PC-9 (cell line): ENCODE data around the gene CLIC6. TPM values are rescaled to one million over a fixed set of nuclear protein-coding genes. Genes with fewer than 3 reads are reported as not detected.

Source experiments
- BruUV-seq: library from RNA; stranded (reverse); fragments of 400-500 nt; replicated peaks from 2 replicates; lab custom pipeline; 2021; lab: Mats Ljungman, UMichigan
- CTCF ChIA-PET: fragments of 300-600 bp; sonication (Branson Sonifier 250); formaldehyde crosslinking; loops from one replicate; lab custom pipeline; 2022; ENCODE audit warnings: antibody characterized with exemption; lab: Charles Lee
- POLR2A ChIA-PET: fragments of 300-600 bp; sonication (Branson Sonifier 250); formaldehyde crosslinking; loops from one replicate; lab custom pipeline; 2022; ENCODE audit warnings: antibody characterized with exemption; ENCODE audit not compliant: unreplicated experiment; lab: Charles Lee
- DNase-seq, 2 experiments: peaks; one replicate each; pipeline versions ENCODE4 v3.0.0 to v3.0.0-alpha.2; 2015 to 2022; ENCODE audit warnings: mixed read lengths in 1 of 2
- H2AFZ ChIP-seq: fragments of 200-600 bp; sonication (generic); 2 replicates; pipeline ENCODE4 v1.8.1; 2017; ENCODE audit warnings: antibody characterized with exemption
- H3F3A ChIP-seq: fragments of 200-600 bp; sonication (generic); 2 replicates; pipeline ENCODE4 v1.8.1; 2017; ENCODE audit warnings: antibody characterized with exemption, mild to moderate bottlenecking, low read depth; ENCODE audit not compliant: insufficient read depth
- H3K27ac ChIP-seq: fragments of 200-600 bp; sonication (generic); 2 replicates; pipeline ENCODE4 v1.6.1; 2016; ENCODE audit warnings: mixed run types
- H3K27me3 ChIP-seq: fragments of 200-600 bp; sonication (generic); 2 replicates; pipeline ENCODE4 v1.6.1; 2016; ENCODE audit warnings: low read depth, mixed run types; ENCODE audit not compliant: insufficient read depth
- H3K36me3 ChIP-seq: fragments of 200-600 bp; sonication (generic); 2 replicates; pipeline ENCODE4 v1.6.1; 2016; ENCODE audit warnings: low read depth, mixed run types
- H3K4me1 ChIP-seq: fragments of 200-600 bp; sonication (generic); replicated peaks from 2 replicates; pipeline ENCODE4 v1.6.1; 2016; ENCODE audit warnings: mixed run types; ENCODE audit not compliant: insufficient read depth
- H3K4me2 ChIP-seq: fragments of 200-600 bp; sonication (generic); 2 replicates; pipeline ENCODE4 v1.6.1; 2017; ENCODE audit warnings: mixed run types
- H3K4me3 ChIP-seq: fragments of 200-600 bp; sonication (generic); 2 replicates; pipeline ENCODE4 v1.6.1; 2016; ENCODE audit warnings: mixed run types
- H3K79me2 ChIP-seq: fragments of 200-600 bp; sonication (generic); 2 replicates; pipeline ENCODE4 v1.6.1; 2017; ENCODE audit warnings: low read depth, mixed run types
- H3K9me2 ChIP-seq: fragments of 200-600 bp; sonication (generic); 2 replicates; pipeline ENCODE4 v1.8.1; 2017; ENCODE audit warnings: mild to moderate bottlenecking; ENCODE audit not compliant: insufficient read depth
- H3K9me3 ChIP-seq: fragments of 200-600 bp; sonication (generic); 2 replicates; pipeline ENCODE4 v1.8.1; 2016; ENCODE audit warnings: low read depth; ENCODE audit not compliant: insufficient read depth
- H4K20me1 ChIP-seq: fragments of 200-600 bp; sonication (generic); 2 replicates; pipeline ENCODE4 v1.8.1; 2017; ENCODE audit not compliant: insufficient read depth
- EZH2 ChIP-seq: fragments of 200-600 bp; sonication (generic); IDR thresholded peaks from 2 replicates; pipeline ENCODE4 v1.8.0; 2017; ENCODE audit warnings: antibody characterized with exemption, low read depth
- intact Hi-C: fragments of 100-400 bp; cut with micrococcal nuclease; formaldehyde crosslinking; loops from one replicate; pipeline ENCODE4 v1.10.0; 2022; ENCODE audit not compliant: unreplicated experiment
- total RNA-seq: library from RNA; stranded (reverse); gene quantifications from 2 replicates; pipeline ENCODE4 v1.2.3, GENCODE V29; 2021
- TF ChIP-seq, protein P1 (sequence below): fragments of 200-600 bp; sonication (generic); conservative IDR thresholded peaks from 2 replicates; pipeline ENCODE4 v1.6.1; 2017; ENCODE audit warnings: mixed run types, antibody characterized with exemption, mild to moderate bottlenecking, moderate library complexity

CLIC6 gene
- total RNA-seq, 1 experiment from 2014 or later: not detected

GRCh38 chr21:34705011-34705410 is 36.2 kb downstream of the CLIC6 start:
- Histone ChIP-seq H3K27me3 (0 out of 2 replicates have a peak, but pooled peaks cover 2% of the 10 kb centered on the region), H3K9me2 (no peaks in the 10 kb centered on the region), H3K4me1 (no peaks in the 10 kb centered on the region), H3K27ac (no peak overlapping the region), H3K36me3 (no peaks in the 10 kb centered on the region), H3K9me3 (no peaks in the 10 kb centered on the region), H3K79me2 (no peaks in the 10 kb centered on the region), H4K20me1 (no peaks in the 10 kb centered on the region), H3F3A (no peaks in the 10 kb centered on the region), H3K4me3 (no peak overlapping the region), H3K4me2 (no peak overlapping the region), H2AFZ (no peak overlapping the region)
- POLR2A ChIA-PET: interaction anchor here (0.7 kb wide), 1 partner anchor 57 kb away, joined by 3 read pairs; no protein-coding TSS in a partner anchor
- DNase-seq: no peak
- intact Hi-C loops: no loop called here
- BruUV-seq: no TSS peak
- TF ChIP-seq, protein P1, sequence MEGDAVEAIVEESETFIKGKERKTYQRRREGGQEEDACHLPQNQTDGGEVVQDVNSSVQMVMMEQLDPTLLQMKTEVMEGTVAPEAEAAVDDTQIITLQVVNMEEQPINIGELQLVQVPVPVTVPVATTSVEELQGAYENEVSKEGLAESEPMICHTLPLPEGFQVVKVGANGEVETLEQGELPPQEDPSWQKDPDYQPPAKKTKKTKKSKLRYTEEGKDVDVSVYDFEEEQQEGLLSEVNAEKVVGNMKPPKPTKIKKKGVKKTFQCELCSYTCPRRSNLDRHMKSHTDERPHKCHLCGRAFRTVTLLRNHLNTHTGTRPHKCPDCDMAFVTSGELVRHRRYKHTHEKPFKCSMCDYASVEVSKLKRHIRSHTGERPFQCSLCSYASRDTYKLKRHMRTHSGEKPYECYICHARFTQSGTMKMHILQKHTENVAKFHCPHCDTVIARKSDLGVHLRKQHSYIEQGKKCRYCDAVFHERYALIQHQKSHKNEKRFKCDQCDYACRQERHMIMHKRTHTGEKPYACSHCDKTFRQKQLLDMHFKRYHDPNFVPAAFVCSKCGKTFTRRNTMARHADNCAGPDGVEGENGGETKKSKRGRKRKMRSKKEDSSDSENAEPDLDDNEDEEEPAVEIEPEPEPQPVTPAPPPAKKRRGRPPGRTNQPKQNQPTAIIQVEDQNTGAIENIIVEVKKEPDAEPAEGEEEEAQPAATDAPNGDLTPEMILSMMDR: no peak
- no peak for TF ChIP-seq EZH2
- CTCF ChIA-PET: no interaction called here

DNA sequence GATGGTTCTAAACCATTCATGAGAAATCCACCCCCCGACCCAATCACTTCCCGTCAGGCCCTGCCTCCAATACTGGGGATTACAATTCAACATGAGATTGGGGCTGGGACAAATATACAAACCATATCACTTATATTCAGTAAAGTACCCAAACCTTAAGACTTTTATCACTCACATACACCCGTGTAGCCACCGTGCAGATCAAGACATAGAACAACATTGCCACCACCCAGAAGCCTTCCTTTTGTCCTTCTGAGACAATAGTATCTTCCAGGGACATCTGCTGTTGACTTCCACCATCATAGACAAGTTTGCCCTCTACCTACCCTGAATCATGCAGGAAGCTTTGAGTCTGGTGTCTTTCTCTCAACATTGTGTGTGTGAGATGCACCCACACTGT is 37.5 kb downstream of the CLIC6 start:
- POLR2A ChIA-PET: no interaction called here
- BruUV-seq: no TSS peak
- CTCF ChIA-PET: no interaction called here

DNA sequence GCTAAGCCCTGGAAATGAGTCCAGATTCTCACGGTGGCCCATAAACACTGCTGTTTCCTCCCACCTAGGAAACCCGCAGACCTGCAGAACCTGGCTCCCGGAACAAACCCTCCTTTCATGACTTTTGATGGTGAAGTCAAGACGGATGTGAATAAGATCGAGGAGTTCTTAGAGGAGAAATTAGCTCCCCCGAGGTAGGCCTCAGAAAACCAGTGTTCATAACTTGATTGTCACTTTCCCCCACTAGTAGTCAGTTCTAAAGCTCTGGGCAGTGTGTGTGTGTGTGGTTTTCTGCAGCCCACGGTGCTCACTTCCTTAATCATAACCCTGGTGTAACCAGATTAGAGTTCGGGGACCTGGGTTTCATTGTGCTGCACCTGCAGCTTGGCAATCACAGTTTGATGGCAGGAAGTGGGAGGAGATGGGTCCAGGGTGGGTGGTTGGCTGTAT is 39.1 kb downstream of the CLIC6 start:
- no peak overlapping the region for H3K27ac ChIP-seq
- H4K20me1 ChIP-seq: no peaks in the 10 kb centered on the region
- H3F3A ChIP-seq: no peaks in the 10 kb centered on the region
- H3K27me3 ChIP-seq: 0 out of 2 replicates have a peak, but pooled peaks cover 2% of the 10 kb centered on the region
- no peaks in the 10 kb centered on the region for H3K79me2 ChIP-seq
- TF ChIP-seq, protein P1: no peak
- TF ChIP-seq EZH2: no peak
- no peaks in the 10 kb centered on the region for H3K9me2 ChIP-seq
- no peak overlapping the region for H3K4me2 ChIP-seq
- no peaks in the 10 kb centered on the region for H3K4me1 ChIP-seq
- intact Hi-C loops: no loop called here
- no peak overlapping the region for H3K4me3 ChIP-seq
- no peak overlapping the region for H2AFZ ChIP-seq
- no peaks in the 10 kb centered on the region for H3K9me3 ChIP-seq
- CTCF ChIA-PET: no interaction called here
- no peak for DNase-seq
- no TSS peak for BruUV-seq
- no peaks in the 10 kb centered on the region for H3K36me3 ChIP-seq
- POLR2A ChIA-PET: no interaction called here

More for the DNA sequence above, 37.5 kb downstream of the CLIC6 start:
- TF ChIP-seq, protein P1: no peak
- Histone ChIP-seq H3K79me2 (no peaks in the 10 kb centered on the region), H3K9me2 (no peaks in the 10 kb centered on the region), H3K9me3 (no peaks in the 10 kb centered on the region), H3K4me2 (no peak overlapping the region), H3K4me3 (no peak overlapping the region), H2AFZ (no peak overlapping the region), H3F3A (no peaks in the 10 kb centered on the region), H3K36me3 (no peaks in the 10 kb centered on the region), H3K27me3 (0 out of 2 replicates have a peak, but pooled peaks cover 2% of the 10 kb centered on the region), H3K27ac (no peak overlapping the region), H4K20me1 (no peaks in the 10 kb centered on the region), H3K4me1 (no peaks in the 10 kb centered on the region)
- intact Hi-C loops: no loop called here
- no peak for DNase-seq
